Activated B cell treated with CpG ODN at 0.5 μM for 24 hours (primary cell): ENCODE results near the gene AGMO. TPM values are rescaled to one million over a fixed set of nuclear protein-coding genes. Genes with fewer than 3 reads are reported as not detected.

ENCODE experiments used
- ATAC-seq: fragments of 200-7000 bp; cut with Tn5 transposase; one replicate; pipeline ENCODE4 v1.10.0; 2021; ENCODE audit warnings: low read depth, mild to moderate bottlenecking, moderate library complexity
- CTCF ChIA-PET: fragments of 350-600 bp; sonication (Branson Sonifier 250); formaldehyde crosslinking; loops from one replicate; lab custom pipeline; 2021; ENCODE audit warnings: antibody characterized with exemption; lab: Charles Lee
- POLR2A ChIA-PET: fragments of 350-600 bp; sonication (Branson Sonifier 250); formaldehyde crosslinking; loops from one replicate; lab custom pipeline; 2021; ENCODE audit warnings: antibody characterized with exemption; lab: Charles Lee
- DNase-seq: peaks from one replicate; pipeline ENCODE4 v3.0.0; 2022
- H3K27ac Mint-ChIP-seq: one replicate; pipeline ENCODE4 v1.8.0; 2020; ENCODE audit warnings: mixed read lengths
- H3K27me3 Mint-ChIP-seq: one replicate; pipeline ENCODE4 v1.8.0; 2021; ENCODE audit warnings: mixed read lengths
- H3K36me3 Mint-ChIP-seq: one replicate; pipeline ENCODE4 v1.8.0; 2021; ENCODE audit warnings: low read depth, mixed read lengths
- H3K4me1 Mint-ChIP-seq: one replicate; pipeline ENCODE4 v1.8.0; 2021; ENCODE audit warnings: mixed read lengths
- H3K4me3 Mint-ChIP-seq: one replicate; pipeline ENCODE4 v1.8.0; 2020; ENCODE audit warnings: mild to moderate bottlenecking, mixed read lengths
- H3K9me3 Mint-ChIP-seq: one replicate; pipeline ENCODE4 v1.8.0; 2020; ENCODE audit warnings: mixed read lengths
- intact Hi-C: fragments of 100-400 bp; cut with micrococcal nuclease; formaldehyde crosslinking; loops from one replicate; pipeline ENCODE4 v1.15.1; 2024
- total RNA-seq: library from RNA; stranded (reverse); gene quantifications from 2 replicates; pipeline ENCODE4 v1.2.3, GENCODE V29; 2022
- TF ChIP-seq, protein P1 (sequence below): fragments of 200-600 bp; IDR thresholded peaks from one replicate; pipeline ENCODE4 v1.8.0; 2022; ENCODE audit warnings: antibody characterized with exemption, mild to moderate bottlenecking

The AGMO gene
- total RNA-seq, 1 donor from 2014 or later, result not detected

DNA sequence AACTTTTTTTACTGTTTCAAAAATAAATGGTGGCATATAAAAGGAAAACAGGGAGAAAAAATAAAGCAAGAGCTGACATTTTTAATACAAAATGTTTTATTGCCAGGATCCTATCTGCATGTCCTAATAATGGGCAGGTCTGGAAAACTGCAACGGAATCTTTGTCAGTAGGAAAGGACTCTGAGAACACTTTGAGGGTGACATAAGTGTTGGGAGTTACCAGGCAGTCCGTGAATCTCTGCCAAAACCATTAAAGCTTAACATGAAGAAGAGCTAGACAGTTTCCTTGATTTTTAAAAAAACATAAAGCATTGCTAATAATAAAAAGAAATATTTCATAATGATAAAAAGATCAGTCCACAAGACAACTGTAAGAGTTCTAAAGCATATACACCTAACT lies 80.7 kb downstream of the AGMO start:
- TF ChIP-seq, protein P1, sequence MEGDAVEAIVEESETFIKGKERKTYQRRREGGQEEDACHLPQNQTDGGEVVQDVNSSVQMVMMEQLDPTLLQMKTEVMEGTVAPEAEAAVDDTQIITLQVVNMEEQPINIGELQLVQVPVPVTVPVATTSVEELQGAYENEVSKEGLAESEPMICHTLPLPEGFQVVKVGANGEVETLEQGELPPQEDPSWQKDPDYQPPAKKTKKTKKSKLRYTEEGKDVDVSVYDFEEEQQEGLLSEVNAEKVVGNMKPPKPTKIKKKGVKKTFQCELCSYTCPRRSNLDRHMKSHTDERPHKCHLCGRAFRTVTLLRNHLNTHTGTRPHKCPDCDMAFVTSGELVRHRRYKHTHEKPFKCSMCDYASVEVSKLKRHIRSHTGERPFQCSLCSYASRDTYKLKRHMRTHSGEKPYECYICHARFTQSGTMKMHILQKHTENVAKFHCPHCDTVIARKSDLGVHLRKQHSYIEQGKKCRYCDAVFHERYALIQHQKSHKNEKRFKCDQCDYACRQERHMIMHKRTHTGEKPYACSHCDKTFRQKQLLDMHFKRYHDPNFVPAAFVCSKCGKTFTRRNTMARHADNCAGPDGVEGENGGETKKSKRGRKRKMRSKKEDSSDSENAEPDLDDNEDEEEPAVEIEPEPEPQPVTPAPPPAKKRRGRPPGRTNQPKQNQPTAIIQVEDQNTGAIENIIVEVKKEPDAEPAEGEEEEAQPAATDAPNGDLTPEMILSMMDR, result no peak
- ChIA-PET POLR2A (no interaction called here), CTCF (no interaction called here)
- Mint-ChIP-seq H3K4me1 (no peaks in the 10 kb centered on the region), H3K27me3 (no peaks in the 10 kb centered on the region), H3K36me3 (no peaks in the 10 kb centered on the region), H3K4me3 (no peak overlapping the region), H3K27ac (no peak overlapping the region), H3K9me3 (peaks cover 15% of the 10 kb centered on the region)
- ATAC-seq (no peak), DNase-seq (no peak)
- intact Hi-C loops, result no loop called here

DNA sequence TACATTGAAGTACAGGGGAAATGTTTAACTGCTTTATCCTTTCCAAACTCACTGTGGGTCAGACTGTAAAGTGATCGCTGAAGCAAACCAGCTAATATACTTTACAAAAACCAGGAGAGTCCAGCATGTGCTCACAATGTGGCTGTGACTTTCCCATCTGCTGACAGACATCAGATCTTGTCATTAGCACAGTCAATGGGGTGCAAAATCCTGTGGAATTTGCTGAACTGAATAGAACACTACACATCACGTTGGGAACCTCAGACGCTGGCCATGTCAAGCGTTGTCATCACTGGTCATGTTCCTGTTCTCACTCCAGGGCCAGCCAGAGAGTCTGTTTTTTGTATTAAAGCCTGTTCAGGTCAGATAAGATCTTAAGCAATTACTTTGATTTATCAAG lies 83.4 kb downstream of the AGMO start:
- DNase-seq (no peak), ATAC-seq (no peak)
- ChIA-PET POLR2A (no interaction called here), CTCF (no interaction called here)
- H3K4me3 Mint-ChIP-seq, result no peak overlapping the region
- intact Hi-C loops, result no loop called here
- no peaks in the 10 kb centered on the region for H3K27me3 Mint-ChIP-seq
- no peak overlapping the region for H3K27ac Mint-ChIP-seq
- H3K36me3 Mint-ChIP-seq, result no peaks in the 10 kb centered on the region
- TF ChIP-seq, protein P1, result no peak
- no peaks in the 10 kb centered on the region for H3K4me1 Mint-ChIP-seq
- peaks cover 8% of the 10 kb centered on the region for H3K9me3 Mint-ChIP-seq

DNA sequence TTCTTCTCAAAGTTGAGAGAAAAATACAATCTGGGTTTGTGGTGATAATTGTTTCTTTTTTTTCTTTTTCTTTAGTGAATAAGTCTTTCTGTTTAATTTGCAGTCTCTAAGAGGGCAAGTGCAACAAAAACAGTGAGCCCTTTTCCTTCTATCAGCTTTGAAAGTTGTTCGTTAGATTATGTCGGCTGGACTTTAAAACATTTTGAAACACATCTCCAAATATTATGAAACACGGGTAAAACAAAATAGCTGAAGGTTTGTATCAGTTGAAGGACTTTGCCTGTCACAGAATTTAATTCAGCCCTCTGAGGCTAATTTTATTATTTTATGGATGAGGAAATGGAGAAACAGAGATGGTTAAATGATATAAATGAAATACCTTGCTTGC lies 85.3 kb downstream of the AGMO start:
- Mint-ChIP-seq H3K4me3 (no peak overlapping the region), H3K36me3 (no peaks in the 10 kb centered on the region), H3K9me3 (peaks cover 8% of the 10 kb centered on the region), H3K4me1 (no peaks in the 10 kb centered on the region), H3K27ac (no peak overlapping the region), H3K27me3 (no peaks in the 10 kb centered on the region)
- intact Hi-C loops, result no loop called here
- ChIA-PET CTCF (no interaction called here), POLR2A (no interaction called here)
- ATAC-seq (no peak), DNase-seq (no peak)
- TF ChIP-seq, protein P1, result no peak

DNA sequence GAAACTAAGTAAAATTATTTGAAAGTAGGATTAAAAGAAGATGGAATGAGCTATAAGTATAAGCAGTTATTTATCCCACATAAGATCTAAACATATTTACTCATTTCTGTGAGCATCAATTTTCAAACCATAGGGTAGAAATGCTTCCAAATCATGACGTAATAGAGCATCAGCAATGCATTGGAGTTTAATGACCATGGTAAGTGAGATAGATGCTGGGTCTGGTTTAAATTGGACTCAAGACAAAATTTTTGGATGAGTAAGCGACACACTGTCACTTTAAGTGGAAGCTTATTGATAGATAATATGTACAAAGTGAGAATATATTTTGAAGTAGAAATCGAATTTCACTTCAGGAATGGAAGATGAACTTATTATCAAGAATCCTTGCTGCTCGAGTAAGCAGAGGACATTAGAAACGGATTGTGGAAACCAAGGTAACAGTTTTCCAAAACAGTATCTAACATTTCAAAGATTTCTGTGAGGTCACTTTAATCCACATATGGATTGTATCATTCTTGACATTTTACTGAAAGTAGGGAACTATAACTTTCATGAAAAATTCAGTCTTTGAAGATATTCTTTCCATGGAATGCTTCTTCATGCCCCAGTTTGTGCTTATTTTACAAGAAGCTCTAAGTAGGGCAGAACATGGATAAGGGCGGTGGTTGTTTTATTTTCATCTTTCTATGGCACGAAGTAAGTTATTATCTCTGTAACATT lies 85.8 kb downstream of the AGMO start:
- Mint-ChIP-seq H3K4me1 (no peaks in the 10 kb centered on the region), H3K4me3 (no peak overlapping the region), H3K9me3 (peaks cover 8% of the 10 kb centered on the region), H3K36me3 (no peaks in the 10 kb centered on the region), H3K27ac (no peak overlapping the region), H3K27me3 (no peaks in the 10 kb centered on the region)
- ChIA-PET CTCF (no interaction called here), POLR2A (no interaction called here)
- intact Hi-C loops, result no loop called here
- no peak for ATAC-seq
- TF ChIP-seq, protein P1, result no peak
- DNase-seq, result no peak

DNA sequence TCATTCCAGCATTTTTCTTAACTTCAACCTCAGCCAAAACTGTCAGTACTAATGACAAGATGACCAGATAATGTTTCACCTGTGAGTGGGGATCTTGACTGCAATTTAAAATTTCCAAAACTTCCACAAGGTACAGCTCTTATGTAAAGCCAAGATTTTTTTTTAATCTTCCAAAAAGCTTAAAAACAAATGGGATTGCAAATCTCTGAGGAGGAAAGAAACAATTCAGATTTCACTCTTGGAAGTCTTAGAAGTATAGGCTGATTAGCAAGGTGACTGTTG lies 90.2 kb downstream of the AGMO start:
- no peaks in the 10 kb centered on the region for H3K27me3 Mint-ChIP-seq
- intact Hi-C loops, result no loop called here
- TF ChIP-seq, protein P1, result no peak
- no peaks in the 10 kb centered on the region for H3K36me3 Mint-ChIP-seq
- POLR2A ChIA-PET, result no interaction called here
- no peak overlapping the region for H3K4me3 Mint-ChIP-seq
- H3K9me3 Mint-ChIP-seq, result peaks cover 2% of the 10 kb centered on the region
- no peak overlapping the region for H3K27ac Mint-ChIP-seq
- DNase-seq (no peak), ATAC-seq (no peak)
- CTCF ChIA-PET, result no interaction called here
- no peaks in the 10 kb centered on the region for H3K4me1 Mint-ChIP-seq
